Activated CD4-positive, alpha-beta T cell treated with anti-CD3 and anti-CD28 coated beads, Interleukin-2, amount 50 U/mL, for 48 hours (primary cell): ENCODE measurements around the gene PRRT2.
A peak's percentile ranks its signal among the peaks of the same experiment; 100 is the strongest.
"Not testable (repeated sequence)": the region's sequence is repeated elsewhere in the genome, so short reads cannot be mapped to it uniquely, and the experiment has no call there.

Source experiments
- DNase-seq, 2 experiments: peaks; one replicate each; pipeline ENCODE4 v3.0.0-alpha.2; 2020

The PRRT2 gene

DNA sequence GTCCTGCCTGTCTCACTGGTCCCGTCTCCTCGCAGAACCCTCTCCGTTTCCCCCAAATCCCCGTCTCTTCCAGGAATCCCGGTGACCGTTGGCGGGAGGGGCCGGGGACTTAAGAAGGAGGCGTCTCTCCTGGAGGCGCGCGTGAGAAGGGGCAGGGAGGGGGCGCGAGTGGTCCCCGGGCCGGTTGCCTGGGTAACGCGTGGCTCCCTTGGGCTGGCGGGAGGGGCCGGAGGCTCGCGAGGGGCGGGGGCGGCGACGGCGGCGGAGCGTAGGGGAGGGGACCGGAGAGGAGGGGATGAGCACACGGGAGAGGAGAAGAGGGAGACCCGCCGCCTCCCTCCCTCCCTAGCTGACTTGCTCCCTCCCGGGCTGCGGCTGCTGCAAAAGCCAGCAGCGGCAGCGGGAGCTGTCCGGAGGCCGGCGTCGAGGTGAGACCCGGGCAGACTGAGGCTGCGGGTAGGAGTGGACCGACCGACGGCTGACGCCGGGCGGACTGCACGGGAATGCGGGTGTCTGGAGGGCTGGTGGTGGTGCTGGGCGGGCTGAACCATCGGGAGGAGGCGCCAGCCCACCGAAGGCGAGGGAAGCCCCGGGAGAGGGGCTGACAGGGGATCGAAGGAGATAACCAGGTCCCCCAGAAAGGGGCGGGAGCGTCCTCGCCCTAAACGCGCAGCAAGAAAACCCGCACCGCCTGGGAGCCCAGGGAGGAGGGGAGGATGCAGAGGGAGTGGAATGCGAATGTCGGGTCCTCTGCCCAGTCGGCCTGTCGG is at the start of gene PRRT2:
PRRT2 (plus strand) TSS at position 298 of the 770 bp plus-strand sequence. CDS start 862 bp downstream, outside the sequence.
- DNase-seq, result peak; percentile 66 to 71

DNA sequence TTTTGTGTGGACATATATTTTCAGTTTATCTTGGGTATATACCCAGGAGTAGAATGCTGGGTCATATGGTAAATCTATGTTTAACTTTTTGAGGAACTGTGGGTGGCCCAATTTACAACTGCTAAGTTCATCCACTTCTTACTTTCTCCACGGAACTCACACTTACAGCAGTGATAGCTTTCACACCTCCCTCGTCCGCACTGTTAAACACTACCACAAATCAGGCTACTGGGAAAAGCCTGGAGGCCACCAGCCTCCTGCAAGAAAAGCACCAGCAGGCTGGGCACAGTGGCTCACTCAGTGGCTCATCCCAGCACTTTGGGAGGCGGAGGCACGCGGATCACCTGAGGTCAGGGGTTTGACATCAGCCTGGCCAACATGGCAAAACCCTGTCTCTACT is 48.7 kb upstream of the PRRT2 start:
- DNase-seq, result no peak

DNA sequence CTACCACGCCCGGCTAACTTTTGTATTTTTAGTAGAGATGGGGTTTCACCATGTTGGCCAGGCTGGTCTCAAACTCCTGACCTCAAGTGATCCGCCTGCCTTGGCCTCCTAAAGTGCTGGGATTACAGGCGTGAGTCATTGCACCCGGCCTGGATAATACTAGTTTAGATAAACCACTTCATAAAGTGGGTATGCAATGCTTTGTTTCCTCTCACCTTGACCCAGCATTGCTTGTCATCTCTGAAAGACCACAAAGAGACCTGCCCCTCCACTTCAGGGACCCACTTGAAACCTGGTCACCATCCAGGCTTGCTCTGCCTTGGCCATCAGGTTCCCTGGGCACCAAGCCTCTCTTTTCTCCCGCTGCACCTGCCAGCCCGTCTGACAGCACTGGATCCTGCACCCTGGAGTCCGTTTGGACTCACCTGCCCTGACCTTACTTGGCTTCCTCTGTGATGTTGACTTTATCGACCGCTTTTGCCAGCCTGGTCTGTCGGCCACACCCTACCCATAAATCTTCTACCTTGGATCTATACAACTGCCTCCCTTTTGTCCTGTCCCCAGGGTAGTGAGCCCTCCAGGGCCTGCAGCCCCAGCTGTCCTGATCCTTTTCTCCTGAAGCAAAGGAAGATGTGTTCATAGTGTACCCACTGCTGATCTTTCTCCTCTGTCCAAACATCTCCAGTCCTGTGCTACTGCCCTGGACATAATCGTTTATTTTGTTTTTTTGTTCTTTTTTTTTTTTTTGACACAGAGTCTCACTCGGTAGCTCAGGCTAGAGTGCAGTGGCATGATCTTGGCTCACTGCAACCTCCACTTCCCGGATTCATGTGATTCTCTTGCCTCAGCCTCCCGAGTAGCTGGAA is 46.6 kb upstream of the PRRT2 start:
- DNase-seq, result no peak

DNA sequence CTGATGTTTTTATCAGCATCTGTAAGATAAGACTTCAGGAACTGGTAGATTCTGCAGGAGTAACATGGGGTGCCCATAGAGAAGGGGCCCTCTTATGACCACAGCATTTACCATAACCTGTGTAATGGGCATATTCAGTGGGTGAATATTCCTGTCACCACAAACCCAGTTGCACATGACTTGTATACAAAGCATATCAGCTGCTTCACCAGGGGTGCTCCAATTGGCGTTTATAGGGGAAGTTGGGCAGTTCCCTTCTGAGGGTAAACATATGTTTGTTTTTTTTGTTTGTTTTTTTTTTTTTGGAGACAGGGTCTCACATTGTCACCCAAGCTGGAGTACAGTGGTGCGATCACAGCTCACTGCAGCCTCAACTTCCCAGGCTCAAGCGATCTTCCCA is 45.4 kb upstream of the PRRT2 start:
- DNase-seq, result no peak

DNA sequence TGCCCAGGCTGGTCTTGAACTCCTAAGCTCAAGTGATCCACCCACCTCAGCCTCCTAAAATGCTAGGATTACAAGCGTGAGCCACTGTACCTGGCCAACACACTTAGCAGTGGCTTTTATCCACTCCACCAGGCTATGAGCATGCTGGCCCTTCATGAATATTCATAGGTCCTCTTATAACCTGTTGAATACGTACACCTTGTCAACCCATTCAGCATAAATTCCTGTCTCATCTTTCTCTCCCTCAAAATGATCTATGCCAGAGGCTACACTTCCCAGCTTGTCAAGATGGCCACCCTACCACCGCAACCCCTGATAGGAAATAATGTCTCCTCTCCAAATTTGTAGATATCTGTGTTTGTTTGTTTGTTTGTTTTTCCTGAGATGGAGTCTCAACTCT is 44.9 kb upstream of the PRRT2 start:
- DNase-seq, result no peak

DNA sequence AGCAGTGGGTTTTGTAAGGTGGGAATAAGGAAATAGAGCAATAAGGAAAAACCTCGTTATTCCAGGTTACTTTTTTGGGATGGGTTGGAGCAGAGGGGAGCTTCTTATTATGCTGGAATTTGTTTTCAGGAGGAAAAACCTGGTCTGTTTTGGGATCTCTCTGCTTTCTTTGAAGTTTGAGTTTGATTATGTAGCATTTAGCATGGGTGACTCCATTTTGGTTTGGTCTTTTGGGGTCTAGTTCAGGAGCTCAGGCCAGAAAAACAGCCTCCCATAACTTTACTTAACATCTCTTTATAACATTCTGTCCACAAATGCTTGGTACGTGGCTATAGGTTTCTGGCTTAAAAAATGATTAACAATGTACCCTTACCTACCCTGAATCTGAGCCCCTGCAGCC is 42.5 kb upstream of the PRRT2 start:
- DNase-seq, result no peak

DNA sequence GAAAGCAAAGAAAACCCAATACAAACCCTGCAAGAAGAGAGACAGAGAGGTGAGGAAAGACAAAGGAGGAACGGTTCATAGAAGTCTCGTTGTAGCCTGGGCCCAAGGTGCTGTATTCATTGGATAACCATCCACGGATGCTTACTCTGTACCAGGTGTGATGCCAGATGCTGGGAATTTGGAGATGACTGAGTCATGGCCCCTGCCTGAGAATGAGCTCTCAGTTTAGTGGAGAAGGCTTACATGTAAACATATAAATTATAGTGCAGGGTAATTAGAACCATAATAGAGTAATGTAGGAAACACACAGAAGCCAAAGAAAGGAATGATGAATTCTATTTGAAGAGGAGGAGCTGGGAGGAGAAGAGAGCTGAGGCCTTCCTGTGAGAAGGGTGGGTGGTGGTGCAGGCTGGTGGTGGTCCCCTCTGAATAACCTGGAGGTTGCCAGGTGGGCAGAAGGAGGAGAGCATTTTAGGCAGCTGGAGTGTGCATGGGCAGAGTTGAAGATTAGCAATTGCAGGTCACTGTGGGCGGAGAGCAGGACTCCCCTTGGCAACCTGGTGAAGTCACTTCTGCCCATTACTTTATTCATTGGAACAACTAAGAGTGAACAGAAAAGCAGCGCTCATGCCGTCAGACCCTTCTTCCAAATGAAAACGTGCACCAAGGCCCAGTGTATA is 41.6 kb upstream of the PRRT2 start:
- no peak for DNase-seq

DNA sequence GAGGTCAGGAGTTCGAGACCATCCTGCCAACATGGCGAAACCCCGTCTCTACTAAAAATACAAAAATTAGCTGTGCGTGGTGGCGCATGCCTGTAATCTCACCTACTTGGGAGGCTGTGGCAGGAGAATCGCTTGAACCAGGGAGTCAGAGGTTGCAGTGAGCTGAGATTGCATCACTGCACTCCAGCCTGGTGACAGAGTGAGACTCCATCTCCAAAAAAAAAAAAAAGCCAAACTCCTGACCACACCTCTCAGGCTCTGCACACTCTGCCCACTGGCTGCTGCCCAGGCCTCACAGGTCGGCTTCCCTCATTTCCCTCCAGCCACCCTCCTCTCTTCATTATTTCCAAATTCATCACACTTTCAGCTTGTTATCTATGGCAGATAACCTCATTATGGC is 39.7 kb upstream of the PRRT2 start:
- not testable (repeated sequence) for DNase-seq

DNA sequence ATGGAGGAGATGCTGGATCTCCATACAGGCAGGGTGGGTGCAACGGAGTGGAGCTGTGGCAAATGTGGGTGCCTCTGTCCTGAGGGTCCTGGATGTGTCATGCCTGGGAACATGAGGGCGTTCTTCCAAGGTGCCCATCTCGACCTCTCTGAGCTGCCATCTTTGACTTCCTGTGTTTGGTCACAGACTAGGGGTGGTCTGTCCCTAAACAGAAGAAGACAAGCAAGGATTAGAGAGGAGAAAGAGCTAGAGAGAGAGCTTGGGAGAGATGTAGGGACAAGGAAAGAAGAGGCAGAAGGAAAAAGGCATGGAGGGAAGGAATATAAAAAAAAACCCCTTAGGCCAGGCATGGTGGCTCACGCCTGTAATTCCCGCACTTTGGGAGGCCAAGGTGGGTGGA is 37.3 kb upstream of the PRRT2 start:
- DNase-seq, result no peak

DNA sequence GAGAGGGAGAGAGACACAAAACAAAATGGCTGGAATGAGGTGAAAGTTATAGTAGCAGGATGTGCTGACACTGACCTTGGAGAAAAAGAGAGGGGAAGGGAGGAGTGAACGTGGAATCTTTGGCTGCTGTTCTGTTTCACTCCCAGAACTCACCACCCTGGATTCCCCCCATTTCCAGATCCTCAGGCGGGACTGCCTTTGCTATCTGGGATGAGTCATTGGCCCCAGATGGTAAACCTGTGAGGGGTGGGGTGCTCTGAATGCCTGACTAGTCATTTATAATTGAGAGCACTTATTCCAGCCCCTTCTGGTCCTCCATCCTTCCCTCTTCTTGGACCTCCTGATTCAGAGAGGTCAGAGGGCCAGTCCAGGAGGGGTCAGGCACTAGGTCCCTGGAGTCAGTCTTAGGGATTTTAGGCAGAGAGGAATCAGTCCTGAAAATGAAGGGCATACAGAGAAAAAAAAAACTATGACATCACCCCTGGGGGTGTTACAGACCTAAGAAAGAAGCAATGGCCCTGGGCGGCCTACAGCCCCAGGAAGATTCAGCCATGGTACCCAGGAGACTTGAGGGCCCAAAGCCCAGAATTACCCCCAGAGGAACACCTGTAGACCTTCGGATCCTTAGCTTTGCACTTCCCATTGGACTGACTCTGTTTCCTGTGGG is 36.1 kb upstream of the PRRT2 start:
- DNase-seq, result no peak

DNA sequence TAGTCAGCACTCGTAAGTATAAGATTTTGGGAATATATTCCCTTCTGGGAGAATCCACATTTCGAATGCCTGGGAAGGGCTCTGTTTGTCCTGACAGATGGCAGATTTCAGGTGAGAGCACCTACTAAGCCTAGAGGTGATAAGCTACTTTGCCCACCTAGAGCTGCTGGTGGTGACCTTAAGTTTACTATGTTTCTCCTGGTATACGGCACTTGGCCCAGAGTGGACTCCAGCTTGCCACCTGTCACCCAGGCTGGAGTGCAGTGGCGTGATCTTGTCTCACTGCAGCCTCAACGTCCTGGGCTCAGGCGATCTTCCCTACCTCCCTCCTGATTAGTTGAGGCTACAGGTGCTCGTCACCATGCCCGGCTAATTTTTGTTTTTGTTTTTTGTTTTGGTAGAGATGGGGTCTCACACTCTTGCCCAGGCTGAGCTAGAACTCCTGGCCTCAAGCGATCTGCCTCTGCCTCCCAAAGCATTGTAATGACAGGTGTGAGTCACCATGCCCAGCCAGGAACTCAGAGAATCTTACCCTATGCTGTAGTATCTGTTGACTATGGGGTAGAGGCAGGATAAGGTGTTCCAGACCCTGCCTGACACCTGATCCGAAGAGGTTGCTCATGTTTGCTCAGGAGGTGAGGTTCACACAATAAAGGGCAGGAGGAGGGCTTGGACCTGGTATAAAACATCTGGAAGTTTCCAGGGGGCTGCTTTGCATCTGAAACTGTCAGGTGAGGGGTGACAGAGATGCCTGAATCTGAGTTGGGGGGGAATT is 34.2 kb upstream of the PRRT2 start, which contains the start of gene ZG16:
ZG16 (plus strand) TSS at position 681 of the 775 bp plus-strand sequence. CDS start 1,011 bp downstream, outside the sequence.
- DNase-seq, result no peak

DNA sequence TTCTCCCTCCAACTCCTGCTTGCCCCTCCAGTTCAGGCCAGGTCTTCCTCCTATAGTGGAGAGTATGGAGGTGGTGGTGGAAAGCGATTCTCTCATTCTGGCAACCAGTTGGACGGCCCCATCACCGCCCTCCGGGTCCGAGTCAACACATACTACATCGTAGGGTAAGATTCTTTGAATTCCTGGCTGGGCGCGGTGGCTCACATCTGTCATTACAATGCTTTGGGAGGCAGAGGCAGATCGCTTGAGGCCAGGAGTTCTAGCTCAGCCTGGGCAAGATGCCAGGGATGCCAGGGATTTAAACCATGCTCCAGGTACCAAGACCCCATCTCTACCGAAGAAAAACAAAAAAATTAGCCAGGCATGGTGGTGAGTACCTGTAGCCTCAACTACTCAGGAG is 32.5 kb upstream of the PRRT2 start:
- no peak for DNase-seq

DNA sequence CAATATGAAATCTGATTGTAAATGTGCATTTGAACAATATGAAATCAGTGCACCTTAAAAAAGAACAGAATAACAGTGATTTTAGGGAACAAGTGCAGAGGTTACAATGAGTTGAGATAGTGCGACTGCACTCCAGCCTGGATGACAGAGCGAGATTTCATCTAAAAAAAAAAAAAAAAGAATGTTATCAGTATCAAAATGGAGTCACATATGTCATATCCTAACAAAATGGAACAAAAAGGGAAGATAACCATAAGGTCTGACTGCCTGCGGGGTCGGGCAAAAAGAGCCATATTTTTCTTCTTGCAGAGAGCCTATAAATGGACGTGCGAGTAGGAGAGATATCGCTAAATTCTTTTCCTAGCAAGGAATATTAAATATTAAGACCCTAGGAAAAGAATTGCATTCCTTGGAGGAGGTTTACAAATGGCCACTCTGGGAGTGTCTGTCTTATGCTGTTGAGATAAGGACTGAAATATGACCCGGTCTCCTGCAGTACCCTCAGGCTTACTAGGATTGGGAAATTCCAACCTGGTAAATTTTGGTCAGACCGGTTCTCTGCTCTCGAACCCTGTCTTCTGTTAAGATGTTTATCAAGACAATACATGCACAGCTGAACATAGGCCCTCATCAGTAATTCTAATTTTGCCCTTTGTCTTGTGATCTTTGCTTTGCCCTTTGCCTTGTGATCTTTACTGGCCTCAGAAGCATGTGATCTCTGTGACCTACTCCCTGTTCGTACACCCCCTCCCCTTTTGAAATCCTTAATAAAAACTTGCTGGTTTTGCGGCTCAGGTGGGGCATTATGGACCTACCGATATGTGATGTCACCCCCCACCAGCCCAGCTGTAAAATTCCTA is 28.7 kb upstream of the PRRT2 start:
- not testable (repeated sequence) for DNase-seq

DNA sequence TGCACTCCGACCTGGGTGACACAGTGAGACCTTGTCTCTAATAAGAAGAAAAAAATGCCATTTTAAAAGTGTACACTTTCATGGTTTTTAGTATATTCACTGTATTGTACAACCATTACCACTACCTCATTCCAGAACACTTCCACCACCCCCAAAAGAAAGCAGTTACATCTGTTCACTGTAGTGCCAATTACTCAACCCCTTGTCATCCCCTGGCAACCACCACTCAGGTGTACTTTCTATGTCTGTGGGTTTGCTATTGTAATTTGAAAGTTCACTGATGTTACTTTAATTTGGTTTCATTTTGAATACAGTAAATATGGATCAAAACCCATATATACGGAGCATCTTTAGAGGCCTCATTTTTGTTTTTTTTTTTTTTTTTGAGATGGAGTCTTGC is 27.8 kb upstream of the PRRT2 start:
- DNase-seq, result peak; percentile 29 to 43

DNA sequence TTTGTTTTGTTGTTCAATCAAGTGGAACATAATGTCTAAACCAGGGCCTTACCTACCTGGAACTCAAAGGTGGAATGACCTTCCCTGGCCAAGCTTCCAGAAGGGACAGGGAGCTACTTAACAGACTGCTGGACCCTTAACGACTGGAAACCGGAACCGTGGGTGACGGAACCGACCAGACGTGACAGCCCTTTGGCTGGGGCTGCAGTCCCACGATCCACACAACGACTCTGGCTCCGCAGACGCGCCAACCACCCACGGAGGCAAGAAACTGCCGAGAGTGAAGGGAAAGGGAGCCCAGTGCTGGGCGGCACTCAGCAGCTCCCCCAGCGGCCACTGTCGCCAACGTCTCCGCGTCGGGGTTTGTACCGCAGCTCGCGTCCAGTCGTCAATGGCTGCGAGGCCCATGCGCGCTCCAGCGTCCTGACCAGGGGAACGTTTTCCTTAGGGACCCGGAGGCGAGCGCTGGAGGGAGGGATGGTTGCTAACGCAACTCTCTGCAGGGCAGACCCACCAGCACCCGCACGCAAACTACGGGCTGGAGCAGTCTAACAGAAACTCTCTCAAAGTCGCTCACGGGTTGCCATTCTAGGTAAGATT is 27.0 kb upstream of the PRRT2 start:
- DNase-seq, result peak; percentile 83 to 88

DNA sequence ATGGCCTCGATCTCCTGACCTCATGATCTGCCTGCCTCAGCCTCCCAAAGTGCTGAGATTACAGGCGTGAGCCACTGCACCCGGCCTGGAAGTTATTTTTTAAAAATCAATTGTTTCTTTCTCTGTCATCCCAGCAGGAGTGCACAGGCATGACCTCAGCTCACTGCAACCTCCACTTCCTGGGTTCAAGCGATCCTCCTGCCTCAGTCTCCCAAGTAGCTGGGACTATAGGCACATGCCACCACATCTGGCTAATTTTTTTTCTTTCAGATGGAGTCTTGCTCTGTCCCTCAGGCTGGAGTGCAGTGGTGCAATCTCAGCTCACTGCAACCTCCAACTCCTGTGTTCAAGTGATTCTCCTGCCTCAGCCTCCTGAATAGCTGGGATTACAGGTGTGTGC is 24.8 kb upstream of the PRRT2 start:
- not testable (repeated sequence) for DNase-seq

DNA sequence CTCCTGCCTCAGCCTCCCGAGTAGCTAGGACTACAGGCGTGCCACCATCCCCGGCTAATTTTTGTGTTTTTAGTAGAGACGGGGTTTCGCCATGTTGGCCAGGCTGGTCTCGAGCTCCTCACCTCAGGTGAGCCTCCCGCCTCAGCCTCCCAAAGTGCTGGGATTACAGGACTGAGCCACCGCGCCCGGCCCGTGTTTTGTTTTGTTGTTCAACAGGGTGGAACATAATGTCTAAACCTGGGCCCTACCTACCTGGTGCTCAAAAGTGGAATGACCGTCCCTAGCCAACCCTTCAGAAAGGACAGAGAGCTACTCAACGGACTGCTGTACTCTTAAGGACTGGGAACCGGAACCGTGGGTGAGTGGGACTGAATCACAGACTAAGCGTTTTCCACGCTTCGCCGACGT is 22.2 kb upstream of the PRRT2 start:
- DNase-seq, result no peak

DNA sequence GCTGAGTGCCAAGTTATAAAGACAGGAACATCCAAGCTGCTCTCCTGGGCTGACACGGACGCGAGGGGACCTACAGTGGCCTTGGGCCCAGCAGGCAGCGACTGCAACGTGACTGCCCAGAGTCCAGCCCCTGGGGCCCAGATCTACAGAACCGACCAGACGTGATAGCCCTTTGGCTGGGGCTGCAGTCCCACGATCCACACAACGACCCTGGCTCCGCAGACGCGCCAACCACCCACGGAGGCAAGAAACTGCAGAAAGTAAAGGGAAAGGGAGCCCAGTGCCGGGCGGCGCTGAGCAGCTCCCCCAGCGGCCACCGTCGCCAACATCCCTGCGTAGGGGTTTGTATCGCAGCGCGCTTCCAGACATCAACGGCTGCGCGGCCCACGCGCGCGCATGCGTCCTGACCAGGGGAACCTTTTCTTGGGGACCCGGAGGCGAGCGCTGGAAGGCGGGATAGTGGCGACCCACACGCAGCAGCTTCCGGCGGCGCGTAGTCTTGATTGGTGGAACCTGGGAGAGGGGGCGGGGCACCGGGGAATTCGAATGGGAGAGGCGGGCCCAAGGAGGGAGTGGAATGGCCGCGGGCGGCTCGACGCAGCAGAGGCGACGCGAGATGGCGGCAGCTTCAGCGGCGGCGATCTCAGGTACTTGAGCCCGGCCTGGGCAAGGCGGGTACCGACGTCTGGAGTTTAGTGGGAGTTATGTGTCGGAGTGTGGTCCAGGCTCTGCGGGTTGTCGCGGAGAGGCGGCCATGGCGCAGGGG is 21.6 kb upstream of the PRRT2 start, which contains the start of gene KIF22:
KIF22 (plus strand) TSS at position 569 of the 766 bp plus-strand sequence; CDS start at position 578, 9 bp downstream.
- DNase-seq, result peak; percentile 100
